Tibial artery (tissue), 4 donors: Measurements from ENCODE around the gene BBIP1.

Source experiments
- DNase-seq, 2 donors: peaks; one replicate each; pipeline ENCODE4 v3.0.0-alpha.2; 2019
- H3K27ac ChIP-seq, 2 donors: fragments of 200-600 bp; sonication (generic) in 1 of 2; 1 replicate in 1 of 2; 2 replicates in 1 of 2; pipeline ENCODE4 v1.5.1; 2018 to 2019; ENCODE audit warnings: mild to moderate bottlenecking in 1 of 2
- H3K27me3 ChIP-seq, 2 donors: fragments of 200-600 bp; sonication (generic) in 1 of 2; one replicate each; pipeline versions ENCODE4 v1.5.1 to v1.6.0; 2016 to 2019
- H3K36me3 ChIP-seq, 3 donors: fragments of 200-600 bp; sonication (generic) in 2 of 3; one replicate each; pipeline ENCODE4 v1.5.1; 2016 to 2019; ENCODE audit warnings: mild to moderate bottlenecking in 2 of 3
- H3K4me1 ChIP-seq, 4 donors: fragments of 200-600 bp; sonication (generic) in 2 of 4; 1 replicate in 3 of 4; 2 replicates in 1 of 4; pipeline ENCODE4 v1.5.1; 2016 to 2019
- H3K4me3 ChIP-seq, 2 donors: fragments of 200-600 bp; sonication (generic) in 1 of 2; 1 replicate in 1 of 2; 2 replicates in 1 of 2; pipeline ENCODE4 v1.5.1; 2018 to 2019; ENCODE audit warnings: mild to moderate bottlenecking in 2 of 2
- H3K9me3 ChIP-seq, 3 donors: fragments of 200-600 bp; sonication (generic) in 1 of 3; one replicate each; pipeline ENCODE4 v1.5.1; 2016 to 2019
- intact Hi-C: fragments of 100-400 bp; cut with DNase I; formaldehyde crosslinking; loops from one replicate; pipeline ENCODE4 v1.15.0; 2023; ENCODE audit warnings: low total_unique reads
- TF ChIP-seq, protein P1 (sequence below), 2 experiments: fragments of 200-600 bp in 1 of 2; fragments of 450-650 bp in 1 of 2; IDR thresholded peaks; one replicate each; pipeline ENCODE4 v1.5.1; 2017 to 2019; ENCODE audit warnings: antibody characterized with exemption in 2 of 2, mild to moderate bottlenecking in 1 of 2, moderate library complexity in 1 of 2

The BBIP1 gene

DNA sequence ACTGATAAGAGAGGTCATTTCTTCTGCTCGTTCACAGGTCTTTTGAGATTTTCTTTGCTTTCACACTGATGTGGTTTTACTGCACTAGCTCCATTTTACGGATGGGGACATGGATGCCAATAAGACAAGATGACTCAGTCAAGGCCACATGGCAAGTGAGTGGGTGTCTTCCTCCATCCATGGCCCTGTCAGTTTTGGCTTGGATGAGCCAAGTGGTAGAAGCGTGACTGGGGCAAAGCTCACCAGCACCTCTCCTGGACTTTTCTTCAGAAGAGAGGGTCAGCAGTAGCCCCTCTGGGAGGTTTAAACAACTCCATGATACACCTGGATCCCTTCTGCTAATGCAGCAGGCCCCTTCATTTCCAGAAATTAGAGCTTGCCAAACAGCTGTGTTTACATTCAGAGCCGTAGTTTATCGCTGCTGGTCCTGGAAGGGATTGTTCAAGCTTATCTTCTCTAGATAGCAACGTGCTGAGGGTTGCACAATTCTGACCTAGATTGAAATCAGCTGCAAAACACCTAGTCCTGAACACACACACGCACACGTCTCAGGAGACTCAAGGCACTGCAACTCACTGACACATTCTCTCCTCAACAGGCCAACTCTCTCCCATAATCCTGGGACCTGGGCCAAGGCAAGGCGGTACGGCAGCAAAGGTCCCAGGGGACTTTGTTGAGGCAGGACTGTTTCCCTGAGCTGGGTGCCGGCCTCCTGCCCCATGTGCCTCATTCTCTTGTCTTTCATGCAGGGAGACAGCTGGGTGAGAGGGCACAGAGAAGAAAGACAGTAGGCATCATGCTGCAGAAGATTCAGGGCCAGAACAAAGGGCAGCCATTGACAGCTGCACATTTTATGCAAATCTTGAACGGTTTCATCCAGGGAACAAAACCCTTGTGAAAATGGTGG, 61.5 kb downstream of the BBIP1 start:
- no peaks in the 10 kb centered on the region for H3K9me3 ChIP-seq
- H3K36me3 ChIP-seq: no peaks in the 10 kb centered on the region
- H3K4me3 ChIP-seq: no peak overlapping the region
- H3K27ac ChIP-seq: no peak overlapping the region
- no peaks in the 10 kb centered on the region for H3K27me3 ChIP-seq
- TF ChIP-seq, protein P1, sequence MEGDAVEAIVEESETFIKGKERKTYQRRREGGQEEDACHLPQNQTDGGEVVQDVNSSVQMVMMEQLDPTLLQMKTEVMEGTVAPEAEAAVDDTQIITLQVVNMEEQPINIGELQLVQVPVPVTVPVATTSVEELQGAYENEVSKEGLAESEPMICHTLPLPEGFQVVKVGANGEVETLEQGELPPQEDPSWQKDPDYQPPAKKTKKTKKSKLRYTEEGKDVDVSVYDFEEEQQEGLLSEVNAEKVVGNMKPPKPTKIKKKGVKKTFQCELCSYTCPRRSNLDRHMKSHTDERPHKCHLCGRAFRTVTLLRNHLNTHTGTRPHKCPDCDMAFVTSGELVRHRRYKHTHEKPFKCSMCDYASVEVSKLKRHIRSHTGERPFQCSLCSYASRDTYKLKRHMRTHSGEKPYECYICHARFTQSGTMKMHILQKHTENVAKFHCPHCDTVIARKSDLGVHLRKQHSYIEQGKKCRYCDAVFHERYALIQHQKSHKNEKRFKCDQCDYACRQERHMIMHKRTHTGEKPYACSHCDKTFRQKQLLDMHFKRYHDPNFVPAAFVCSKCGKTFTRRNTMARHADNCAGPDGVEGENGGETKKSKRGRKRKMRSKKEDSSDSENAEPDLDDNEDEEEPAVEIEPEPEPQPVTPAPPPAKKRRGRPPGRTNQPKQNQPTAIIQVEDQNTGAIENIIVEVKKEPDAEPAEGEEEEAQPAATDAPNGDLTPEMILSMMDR (IDR thresholded peaks at IDR 0.05): no peak
- intact Hi-C loops: no loop called here
- peaks cover 0 to 36% (median 5%) of the 10 kb centered on the region in 4 donors for H3K4me1 ChIP-seq
- no peak for DNase-seq

DNA sequence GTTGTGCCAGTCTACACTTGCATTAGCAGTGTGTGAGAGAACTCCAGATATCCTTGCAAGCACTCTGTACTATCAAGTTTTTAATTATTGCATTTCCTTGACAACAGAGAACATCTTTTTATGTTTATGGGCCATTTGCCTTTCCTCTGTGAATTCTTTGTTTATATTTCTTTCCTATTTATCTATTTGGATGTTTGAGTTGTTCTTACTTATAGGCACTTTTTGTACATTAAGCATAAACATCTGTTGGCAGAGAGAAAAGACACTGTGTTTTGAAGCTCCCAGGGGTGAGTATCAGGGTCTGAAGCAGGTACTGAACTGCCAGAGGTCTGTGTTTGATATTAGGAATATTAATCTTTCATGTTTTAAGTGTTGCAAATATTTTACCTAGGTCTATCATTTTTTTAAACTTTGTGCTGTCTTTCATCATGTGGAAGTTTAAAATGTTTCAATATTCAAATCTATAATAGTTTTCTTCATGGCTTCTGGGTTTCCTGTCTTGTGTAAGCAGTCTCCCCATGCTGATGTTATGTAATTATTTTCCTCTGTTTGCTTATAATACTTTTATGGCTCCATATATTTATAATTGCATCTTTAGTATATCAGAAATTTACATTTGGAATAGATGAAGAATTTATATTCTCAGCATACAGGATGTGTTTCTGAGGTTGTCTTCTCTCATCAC, 64.9 kb downstream of the BBIP1 start:
- Histone ChIP-seq H3K27ac (no peak overlapping the region), H3K36me3 (no peaks in the 10 kb centered on the region), H3K4me1 (peaks cover 0 to 28% (median 0%) of the 10 kb centered on the region in 4 donors), H3K9me3 (no peaks in the 10 kb centered on the region), H3K27me3 (no peaks in the 10 kb centered on the region), H3K4me3 (no peak overlapping the region)
- TF ChIP-seq, protein P1 (IDR thresholded peaks at IDR 0.05): no peak
- no peak for DNase-seq
- intact Hi-C loops: no loop called here

DNA sequence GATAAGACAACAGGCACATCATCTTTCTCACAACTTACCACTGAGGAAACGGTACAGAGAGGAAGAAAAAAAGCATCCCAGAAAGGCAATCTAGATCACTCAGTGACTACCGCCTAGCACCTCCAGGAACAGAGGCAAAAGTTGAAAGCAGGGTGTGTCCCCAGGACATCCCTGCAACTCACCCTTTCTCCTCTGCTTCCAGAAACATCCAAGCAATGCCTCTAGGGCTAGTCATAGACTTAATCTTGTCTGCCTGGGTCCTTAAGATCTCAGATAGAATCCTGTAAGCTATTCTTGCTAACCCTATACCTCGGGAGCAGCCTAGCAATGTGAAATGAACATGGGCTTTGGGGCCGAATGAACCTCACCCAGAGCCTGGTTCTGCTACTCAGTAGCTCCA, 66.0 kb downstream of the BBIP1 start:
- Histone ChIP-seq H3K36me3 (no peaks in the 10 kb centered on the region), H3K27ac (no peak overlapping the region), H3K4me3 (no peak overlapping the region), H3K27me3 (no peaks in the 10 kb centered on the region), H3K4me1 (peaks cover 0 to 21% (median 0%) of the 10 kb centered on the region in 4 donors), H3K9me3 (no peaks in the 10 kb centered on the region)
- intact Hi-C loops: no loop called here
- no peak for DNase-seq
- TF ChIP-seq, protein P1 (IDR thresholded peaks at IDR 0.05): no peak

DNA sequence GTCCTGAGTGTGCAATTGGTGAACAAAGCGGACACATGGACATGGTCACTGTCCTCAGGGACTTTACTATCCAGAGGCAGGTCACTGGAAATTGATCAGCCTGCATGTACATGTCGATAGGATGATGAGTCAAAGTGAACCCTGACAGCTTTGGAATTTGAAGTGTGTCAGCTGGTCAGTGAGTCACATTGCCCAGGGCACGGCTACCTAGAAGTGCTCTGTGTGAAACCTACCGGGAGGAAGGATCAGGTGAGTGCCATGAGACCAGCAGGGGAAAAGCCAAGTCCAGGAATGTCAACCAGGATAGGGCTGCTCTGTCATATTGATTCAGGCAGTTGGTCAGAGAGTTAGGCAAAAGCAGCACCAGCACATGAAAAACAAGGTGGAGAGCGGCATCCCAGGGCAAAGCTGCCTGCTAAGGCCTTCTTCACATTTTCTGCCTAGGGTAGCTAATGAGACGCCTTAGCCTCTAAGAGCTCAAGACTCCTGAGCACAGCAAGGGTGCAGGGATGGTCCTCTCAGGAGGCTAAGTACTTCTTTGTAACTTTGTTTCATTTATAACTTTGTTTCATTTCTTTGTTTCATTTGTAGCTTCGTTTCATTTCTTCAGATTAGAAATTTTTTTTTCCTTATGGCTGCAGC, 66.6 kb downstream of the BBIP1 start:
- H3K4me1 ChIP-seq: peaks cover 0 to 16% (median 0%) of the 10 kb centered on the region in 4 donors
- H3K27ac ChIP-seq: no peak overlapping the region
- H3K27me3 ChIP-seq: no peaks in the 10 kb centered on the region
- no peaks in the 10 kb centered on the region for H3K36me3 ChIP-seq
- TF ChIP-seq, protein P1 (IDR thresholded peaks at IDR 0.05): no peak
- DNase-seq: no peak
- H3K9me3 ChIP-seq: no peaks in the 10 kb centered on the region
- H3K4me3 ChIP-seq: no peak overlapping the region
- intact Hi-C loops: no loop called here

DNA sequence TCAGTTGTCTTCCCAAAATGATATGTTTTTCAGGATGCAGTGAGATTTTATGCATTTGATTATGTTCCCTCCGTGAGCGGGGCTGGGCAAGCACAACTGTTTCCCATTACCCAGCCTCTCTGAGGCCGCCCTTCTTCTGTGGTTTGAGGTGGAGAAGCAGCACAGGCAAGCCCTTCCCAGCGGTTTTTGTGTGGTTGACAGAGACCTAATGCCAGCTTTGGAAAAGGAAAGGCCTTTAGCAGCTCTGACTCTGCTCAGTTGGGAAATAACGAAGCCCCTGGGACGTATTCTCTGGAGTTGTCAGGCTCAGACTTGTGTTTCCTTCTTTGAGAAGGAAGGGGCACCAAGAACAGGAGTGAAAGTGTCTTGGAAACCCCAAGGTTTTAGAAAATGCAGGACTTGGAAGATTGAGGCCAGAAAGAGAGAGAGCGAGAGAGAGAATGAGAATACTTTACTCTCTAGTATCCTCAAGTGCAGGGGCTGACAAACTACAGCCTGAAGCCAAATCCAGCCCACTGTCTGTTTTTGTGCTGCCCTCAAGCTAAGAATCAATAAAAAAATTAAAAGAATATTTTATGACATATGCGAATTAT, 67.9 kb downstream of the BBIP1 start:
- H3K36me3 ChIP-seq: no peaks in the 10 kb centered on the region
- TF ChIP-seq, protein P1 (IDR thresholded peaks at IDR 0.05): no peak
- no peak overlapping the region for H3K4me3 ChIP-seq
- H3K4me1 ChIP-seq: peaks cover 0 to 20% (median 0%) of the 10 kb centered on the region in 4 donors
- intact Hi-C loops: no loop called here
- H3K27ac ChIP-seq: no peak overlapping the region
- H3K27me3 ChIP-seq: no peaks in the 10 kb centered on the region
- H3K9me3 ChIP-seq: no peaks in the 10 kb centered on the region
- DNase-seq: no peak
